ENCODE measurements around the gene INA.

The INA gene

DNA sequence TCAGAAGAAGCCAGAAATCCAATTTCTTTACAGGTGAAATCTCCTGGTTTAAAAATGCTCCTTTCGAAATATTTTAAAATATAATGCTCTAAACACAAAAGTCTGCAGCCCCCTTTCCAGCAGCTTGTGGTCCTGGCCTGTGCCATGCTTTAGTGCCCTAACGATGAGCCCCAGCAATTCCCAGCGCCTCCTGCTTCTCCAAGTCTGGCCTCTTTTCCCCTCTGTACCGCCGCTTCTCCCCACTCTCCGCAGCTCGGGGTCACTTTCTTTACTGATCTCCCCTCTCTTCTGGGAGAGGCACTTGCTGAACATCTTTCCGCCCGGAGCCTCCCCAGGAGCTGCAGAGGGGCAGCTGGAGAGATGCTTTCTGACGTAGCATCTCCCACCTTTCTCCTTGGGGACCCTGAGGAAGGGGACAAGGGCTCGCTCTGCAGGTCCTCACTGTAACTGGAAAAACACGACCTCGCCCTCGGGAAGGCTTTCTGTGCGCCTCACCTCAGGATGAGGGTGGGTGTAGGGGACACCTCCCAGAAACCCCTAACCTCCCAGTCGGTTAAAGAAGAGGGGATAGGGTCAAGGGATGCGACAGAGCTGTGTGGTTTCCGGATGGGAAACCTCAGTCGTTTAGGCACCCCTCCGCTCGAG is 565 bp upstream of the INA start:
- DNase-seq (ENCODE audit: low read depth) = no peak

DNA sequence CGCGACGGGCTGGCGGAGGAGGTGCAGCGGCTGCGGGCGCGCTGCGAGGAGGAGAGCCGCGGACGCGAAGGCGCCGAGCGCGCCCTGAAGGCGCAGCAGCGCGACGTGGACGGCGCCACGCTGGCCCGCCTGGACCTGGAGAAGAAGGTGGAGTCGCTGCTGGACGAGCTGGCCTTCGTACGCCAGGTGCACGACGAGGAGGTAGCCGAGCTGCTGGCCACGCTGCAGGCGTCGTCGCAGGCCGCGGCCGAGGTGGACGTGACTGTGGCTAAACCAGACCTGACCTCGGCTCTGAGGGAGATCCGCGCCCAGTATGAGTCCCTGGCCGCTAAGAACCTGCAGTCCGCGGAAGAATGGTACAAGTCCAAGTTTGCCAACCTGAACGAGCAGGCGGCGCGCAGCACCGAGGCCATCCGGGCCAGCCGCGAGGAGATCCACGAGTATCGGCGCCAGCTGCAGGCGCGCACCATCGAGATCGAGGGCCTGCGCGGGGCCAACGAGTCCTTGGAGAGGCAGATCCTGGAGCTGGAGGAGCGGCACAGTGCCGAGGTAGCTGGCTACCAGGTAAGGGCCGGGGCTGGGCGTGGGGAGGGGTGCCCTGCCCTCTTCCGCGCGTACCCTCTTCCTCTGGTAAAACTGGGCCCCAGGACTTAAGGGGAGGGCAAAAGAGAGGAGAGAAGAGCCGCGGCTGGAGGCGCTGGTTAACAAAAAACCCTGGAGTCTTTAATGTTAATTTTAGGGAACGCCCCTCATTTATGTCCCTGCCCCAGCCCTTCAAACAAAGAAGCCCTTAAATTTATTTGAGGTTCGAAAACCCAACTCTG is 987 bp downstream of the INA start:
- no peak for DNase-seq (ENCODE audit: low read depth)

DNA sequence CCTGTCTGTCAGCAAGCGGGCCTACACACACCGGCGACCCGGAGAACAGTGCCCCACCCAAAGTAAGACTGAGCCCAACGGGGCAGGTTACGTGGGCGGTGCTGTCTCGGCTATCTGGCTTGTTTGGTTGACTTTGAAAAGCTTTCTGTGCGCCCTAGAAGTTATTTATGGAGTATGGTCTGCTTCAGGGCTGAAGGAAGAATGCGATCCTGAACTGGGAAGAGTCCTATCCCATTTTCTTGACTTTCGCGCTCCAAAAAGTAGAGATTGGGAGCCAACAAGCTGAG is 1.5 kb downstream of the INA start:
- no peak for DNase-seq (ENCODE audit: low read depth)

DNA sequence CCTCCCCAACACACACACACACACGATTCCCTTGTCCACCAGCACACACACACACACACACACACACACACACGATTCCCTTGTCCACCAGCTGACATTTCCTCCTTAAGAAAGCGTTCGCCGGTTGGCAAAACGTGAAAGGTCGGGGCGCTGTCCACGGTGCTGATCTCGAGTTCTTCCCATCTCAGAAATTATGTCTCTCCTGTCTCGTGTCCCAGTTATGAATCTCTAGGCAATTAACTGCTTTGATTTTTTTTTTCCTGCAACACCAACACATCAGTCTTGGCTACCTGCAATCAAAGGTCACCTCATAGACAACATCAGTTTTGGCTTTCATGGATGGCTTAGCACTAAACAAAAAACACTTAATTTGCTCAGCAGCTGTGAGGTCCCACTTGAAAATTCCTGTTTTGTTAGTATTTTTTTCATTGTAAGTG is 1.9 kb downstream of the INA start:
- no peak for DNase-seq (ENCODE audit: low read depth)

DNA sequence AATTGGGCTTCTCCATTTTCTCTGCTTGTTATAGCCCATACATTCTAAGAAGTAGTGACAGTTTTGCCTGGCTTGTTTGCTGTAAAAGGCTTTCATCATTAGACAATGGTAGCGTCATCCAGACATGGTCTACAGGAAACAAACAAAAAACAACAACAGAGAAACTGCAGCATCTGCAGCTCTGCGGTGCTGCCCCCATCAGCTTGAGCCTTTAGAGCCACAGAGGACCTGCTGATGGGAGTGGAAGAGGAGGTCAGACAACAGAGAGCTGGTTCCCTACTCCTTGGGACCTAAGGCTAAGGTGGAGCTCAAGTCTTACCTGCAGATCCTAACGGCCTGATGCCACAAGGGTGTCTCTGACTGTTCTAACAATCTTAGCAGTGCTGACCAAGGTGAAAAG is 3.1 kb downstream of the INA start:
- no peak for DNase-seq (ENCODE audit: low read depth)

DNA sequence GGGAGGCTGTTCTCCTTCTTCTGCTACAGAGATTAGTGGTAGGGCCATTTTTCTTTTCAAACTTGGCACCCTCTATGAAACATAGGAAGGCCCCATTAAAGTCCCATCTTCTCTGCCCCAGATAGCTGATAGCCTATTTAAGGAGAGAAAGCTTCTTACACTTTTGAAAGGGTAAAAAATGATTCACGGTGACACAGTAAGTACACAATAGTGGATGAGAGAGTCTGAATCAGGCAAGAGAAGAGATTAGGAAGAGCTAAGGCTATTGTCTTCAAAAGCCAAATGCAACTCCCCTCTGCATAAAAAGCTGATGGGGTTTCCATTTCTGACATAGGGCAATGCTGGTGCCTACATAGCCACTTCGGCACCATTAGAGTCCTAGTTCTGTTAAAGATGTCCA is 3.6 kb downstream of the INA start:
- no peak for DNase-seq (ENCODE audit: low read depth)

DNA sequence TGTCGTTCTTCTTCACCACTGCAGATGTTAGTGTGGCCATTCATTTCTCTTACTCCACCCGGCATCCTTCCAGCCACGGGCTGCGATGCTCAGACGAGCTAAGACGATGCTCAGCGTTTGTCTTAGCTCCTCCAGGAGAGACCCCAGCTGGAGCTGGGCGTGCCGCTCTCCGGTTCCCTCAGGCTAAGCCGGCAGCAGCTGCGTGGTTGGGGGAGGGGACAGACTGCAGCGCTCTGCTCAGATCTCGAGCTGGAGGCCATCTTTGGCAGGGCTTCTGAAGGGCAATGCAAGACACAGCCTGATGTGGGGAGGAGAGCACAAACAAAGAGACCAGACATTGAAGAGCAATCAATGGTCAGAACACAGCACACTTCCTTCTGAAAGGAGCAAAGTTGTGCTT is 4.8 kb downstream of the INA start:
- DNase-seq (ENCODE audit: low read depth) = no peak

DNA sequence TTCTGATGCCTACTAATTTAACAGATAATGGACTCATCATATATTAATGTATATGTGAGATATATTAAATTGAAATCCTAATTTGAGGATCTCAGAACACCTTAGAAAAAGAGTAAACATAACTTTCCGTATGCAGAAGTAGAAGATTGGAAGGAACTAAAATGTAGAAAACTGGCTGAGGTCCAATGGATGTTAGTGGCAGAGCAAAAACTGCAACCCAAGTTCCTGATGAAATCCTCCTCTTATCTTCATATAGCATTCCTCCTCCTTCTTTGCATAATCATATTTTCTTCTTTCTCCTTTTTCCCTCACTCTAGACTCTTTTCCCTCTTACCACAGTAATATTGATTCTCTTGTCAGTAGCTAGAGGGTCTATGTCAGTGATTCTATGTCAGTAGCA is 6.0 kb downstream of the INA start:
- DNase-seq (ENCODE audit: low read depth) = no peak

DNA sequence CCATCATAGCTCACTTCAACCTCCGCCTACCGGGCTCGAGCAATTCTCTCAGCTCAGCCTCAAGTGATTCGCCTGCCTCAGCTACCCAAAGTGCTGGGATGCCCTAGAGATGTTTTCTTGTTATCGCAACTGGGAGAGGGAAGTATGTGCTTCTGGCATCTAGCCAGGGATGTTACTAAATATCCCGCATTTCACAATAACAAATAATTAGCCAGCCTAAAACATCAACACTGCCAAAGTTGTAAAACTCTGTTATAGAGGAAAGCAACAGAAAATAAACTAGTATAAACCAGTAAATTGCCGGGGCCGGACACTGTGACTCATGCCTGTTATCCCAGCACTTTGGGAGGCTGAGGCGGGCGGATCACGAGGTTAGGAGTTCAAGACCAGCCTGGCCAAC is 7.2 kb downstream of the INA start:
- DNase-seq (ENCODE audit: low read depth) = no peak

DNA sequence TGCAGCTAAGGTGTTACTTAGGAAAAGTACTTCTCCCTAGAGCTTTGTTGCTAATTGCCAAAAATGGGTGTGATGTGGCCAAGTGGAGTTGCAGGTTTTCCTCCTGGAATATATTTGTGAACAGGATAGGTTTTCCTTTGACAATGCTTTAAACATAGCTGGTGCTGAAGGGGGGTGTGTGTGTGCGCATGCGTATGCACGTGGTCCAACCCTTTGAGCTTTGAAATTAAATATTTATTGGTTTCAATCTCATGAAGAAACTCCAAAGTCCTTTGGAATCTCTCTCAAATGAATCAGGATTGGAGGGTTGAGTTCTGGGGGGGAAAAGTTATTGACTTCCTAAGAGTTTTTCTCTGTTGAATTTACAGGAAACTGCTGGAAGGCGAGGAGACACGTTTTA is 11.1 kb downstream of the INA start:
- DNase-seq (ENCODE audit: low read depth) = no peak

DNA sequence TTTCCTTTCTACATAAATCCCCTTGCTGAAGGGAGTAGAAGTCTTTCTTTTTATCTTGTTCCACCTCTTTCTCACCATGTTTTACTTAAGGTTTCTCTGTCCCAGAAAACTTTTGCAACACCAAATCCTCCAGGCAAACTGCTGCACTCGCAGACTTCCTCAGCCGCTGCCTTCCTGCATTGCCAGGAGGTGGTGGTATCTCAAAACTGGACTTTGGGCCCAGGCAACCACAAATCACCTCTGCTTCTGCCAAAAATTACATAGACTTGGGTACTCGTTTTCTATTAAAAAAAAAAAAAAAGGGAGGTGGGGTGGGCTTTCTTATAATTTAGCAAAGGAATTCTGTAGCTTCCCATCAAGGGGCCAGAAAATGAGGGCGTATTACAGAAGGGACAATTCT is 14.7 kb downstream of the INA start:
- no peak for DNase-seq (ENCODE audit: low read depth)

DNA sequence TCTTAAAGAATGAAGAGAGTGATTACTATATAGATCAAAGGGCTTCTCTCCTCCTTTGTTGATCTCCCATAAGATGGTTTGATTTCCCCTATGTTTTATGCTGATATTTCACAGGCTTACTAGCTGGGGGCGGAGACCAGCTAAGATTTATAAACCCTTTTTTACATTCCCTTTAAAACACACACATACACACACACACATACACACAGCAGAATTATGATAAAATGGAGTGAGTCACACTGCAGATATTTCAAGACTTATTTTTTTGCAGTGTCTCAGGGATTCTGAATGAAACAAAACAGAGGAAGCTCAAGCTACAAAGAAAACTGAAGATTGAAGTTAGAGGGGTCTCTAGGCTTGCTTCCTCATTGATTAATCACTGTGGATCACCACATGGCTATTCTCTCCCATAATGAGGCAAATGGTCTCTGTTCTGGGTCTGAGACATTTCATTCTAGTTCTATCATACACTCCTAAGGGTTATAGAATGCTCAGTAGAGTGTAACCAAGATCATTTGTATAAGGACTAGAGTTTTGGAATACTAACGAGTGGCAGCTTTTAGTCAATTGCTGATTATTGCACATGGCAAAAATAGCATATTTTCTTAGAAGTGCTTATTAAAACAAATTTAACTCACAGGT is 18.6 kb downstream of the INA start:
- DNase-seq (ENCODE audit: low read depth) = no peak

DNA sequence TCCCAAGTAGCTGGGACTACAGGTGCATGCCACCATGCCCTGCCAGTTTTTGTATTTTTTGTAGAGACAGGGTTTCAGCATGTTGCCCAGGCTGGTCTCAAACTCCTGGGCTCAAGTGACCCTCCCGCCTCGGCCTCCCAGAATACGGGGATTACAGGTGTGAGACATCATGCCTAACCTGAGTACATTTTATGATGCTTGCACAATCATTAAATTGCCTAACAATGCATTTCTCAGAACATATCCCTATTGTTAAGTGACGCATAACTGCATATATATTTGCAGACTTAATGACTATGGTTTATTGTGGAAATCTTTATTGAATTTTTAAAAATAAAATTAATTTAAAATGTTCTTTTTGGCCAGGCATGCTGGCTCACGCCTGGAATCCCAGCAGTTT is 30.7 kb downstream of the INA start:
- DNase-seq (ENCODE audit: low read depth) = no peak

DNA sequence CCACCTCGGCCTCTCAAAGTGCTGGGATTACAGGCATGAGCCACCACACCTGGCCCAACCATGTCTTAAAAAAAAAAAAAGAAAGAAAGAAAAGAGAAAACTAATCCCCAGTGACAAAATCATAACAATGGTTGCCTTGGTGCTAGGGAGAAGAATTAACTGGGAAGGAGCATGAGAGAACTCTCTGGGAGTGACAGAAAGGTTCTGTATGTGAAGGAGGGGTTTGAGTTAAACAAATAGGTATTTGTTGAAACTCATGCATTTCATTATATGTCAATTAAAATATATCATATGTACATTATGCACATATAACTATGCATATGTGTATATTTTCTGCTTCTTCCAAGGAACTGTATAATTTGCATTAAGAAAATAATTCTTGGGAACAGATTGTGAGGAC is 33.3 kb downstream of the INA start:
- DNase-seq (ENCODE audit: low read depth) = no peak

DNA sequence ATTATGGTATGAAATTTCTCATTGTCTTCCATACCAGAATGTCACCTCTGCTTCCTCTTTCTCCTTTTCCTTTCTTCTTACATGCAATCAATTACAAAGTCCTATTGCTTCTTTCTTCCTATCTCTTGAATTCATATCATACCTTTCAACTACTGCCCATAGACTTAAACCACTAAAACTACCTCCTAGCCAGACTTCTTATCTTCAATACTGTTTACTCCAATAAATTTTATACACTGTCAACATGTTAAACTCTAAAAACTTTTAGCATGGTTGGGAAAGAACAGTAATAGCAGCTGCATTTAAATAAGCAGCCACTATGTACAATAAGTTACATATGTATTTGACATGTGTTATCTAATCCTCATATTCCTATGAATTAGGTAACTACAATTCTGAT is 39.1 kb downstream of the INA start:
- no peak for DNase-seq (ENCODE audit: low read depth)

DNA sequence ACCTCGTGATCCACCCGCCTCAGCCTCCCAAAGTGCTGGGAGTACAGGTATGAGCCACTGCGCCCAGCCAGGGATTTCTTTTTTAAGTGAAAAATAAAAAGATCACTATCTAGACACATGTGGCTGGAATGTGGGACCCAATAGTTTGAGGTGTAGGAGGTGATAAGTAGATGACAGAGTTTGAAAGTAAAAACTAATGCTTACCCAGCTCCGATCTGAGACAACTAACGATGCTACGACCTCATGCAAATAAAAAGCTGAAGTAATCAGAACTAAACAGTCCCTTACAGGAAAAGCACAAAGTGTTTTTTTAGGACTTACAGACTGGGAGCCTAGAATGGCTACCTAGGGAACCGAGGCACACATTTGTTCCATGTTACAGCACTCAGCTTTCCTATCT is 51.0 kb downstream of the INA start:
- no peak for DNase-seq (ENCODE audit: low read depth)

DNA sequence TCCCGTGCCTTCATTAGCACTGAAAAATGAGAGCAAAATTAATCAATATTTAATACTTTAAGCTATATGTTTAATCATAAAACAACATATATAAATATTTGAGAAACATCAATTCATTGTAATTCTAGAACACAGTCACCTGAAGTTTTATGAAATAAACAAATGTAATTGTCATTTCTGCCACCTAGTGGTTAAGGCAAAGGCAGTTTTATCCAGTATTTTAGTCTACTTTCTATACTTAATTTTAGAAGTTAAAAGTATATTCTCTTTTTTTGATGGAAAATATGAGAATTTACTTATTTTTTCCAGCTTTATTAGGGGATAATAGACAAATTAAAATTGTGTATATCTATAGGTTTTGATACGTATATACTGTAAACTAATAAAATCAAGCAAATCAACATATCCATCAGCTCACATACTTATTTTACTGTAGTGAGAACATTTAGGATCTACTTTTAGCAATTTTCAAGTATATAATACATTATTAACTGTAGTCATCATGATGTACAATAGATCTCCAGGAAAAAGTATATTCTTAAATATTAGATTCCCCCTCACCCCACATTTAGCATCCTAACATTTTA is 57.1 kb downstream of the INA start:
- DNase-seq (ENCODE audit: low read depth) = no peak

DNA sequence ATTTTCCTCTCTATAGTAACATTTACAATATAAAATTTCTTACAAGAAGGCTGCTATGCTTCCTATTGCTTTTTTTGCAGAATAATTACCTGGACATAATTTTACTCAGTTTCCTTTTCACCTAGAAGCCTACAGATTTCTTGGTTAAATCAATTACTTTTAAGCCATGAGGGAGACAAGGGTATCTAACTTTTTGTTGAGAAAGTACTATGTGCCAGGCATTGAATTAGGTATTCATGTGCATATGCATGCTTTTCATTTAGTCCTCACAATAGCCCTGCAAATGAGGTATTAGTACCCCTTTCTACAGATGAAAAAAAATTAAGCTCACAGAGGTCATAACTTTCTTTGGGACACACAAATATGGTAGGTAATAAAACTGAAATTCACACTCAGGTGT is 57.6 kb downstream of the INA start:
- DNase-seq (ENCODE audit: low read depth) = no peak

DNA sequence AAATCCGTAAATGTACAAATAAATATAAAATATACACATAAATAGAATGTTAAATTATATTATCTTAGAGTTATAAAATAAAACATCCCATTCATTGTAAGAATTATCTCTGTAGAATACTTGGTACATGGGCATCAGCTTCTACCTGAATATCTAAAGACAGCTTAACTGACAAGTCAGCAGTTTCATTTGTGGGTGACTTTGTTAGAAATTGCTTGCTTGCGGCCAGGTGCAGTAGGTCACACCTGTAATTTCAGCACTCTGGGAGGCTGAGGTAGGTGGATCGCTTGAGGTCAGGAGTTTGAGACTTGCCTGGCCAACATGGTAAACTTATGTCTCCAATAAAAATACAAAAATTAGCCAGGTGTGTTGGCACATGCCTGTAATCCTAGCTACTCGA is 59.4 kb downstream of the INA start:
- DNase-seq (ENCODE audit: low read depth) = no peak

Data from stimulated activated CD8-positive, alpha-beta memory T cell treated with anti-CD3 and anti-CD28 coated beads, Interleukin-12 subunit alpha, Interleukin-12 subunit beta, amount 100 ng/mL, for 4 hours (primary cell).